NCI-H345 treated with DMSO at 0.1 percent for 48 hours (cell line): ENCODE data around the gene ZNF451.

Experiments used
- DNase-seq: peaks from one replicate; lab custom pipeline; 2025; ENCODE audit not compliant: unreplicated experiment; lab: John Stamatoyannopoulos, UW

The ZNF451 gene

GRCh38 chr6:57147955-57148858 is 58.2 kb downstream of the ZNF451 start:
- no peak for DNase-seq

GRCh38 chr6:57158658-57159057 is 68.7 kb downstream of the ZNF451 start:
- no peak for DNase-seq

GRCh38 chr6:57159127-57159526 is 69.1 kb downstream of the ZNF451 start:
- DNase-seq, result no peak

- no peak for DNase-seq
Measured at GRCh38 chr6:57162028-57162427, 72.0 kb downstream of the ZNF451 start.

- DNase-seq, result no peak
Measured at GRCh38 chr6:57162516-57162915, 72.5 kb downstream of the ZNF451 start.

GRCh38 chr6:57163956-57164355 is 74.0 kb downstream of the ZNF451 start:
- DNase-seq, result no peak

- no peak for DNase-seq
Measured at GRCh38 chr6:57165080-57165479, 75.1 kb downstream of the ZNF451 start.

- DNase-seq, result peak; percentile 52
Measured at GRCh38 chr6:57172136-57173055, 82.4 kb downstream of the ZNF451 start, which contains the start of gene BAG2. Gene BAG2 (plus strand): TSS chr6:57172326. CDS start chr6:57172698, 372 bp downstream.

GRCh38 chr6:57173056-57173885 is 83.3 kb downstream of the ZNF451 start:
- no peak for DNase-seq

- no peak for DNase-seq
Measured at GRCh38 chr6:57173886-57174510, 84.0 kb downstream of the ZNF451 start.

- no peak for DNase-seq
Measured at GRCh38 chr6:57174511-57174907, 84.5 kb downstream of the ZNF451 start.

- no peak for DNase-seq
Measured at GRCh38 chr6:57177545-57178265, 87.7 kb downstream of the ZNF451 start.

- no peak for DNase-seq
Measured at GRCh38 chr6:57180596-57180995, 90.6 kb downstream of the ZNF451 start.

- DNase-seq, result no peak
Measured at GRCh38 chr6:57182017-57182432, 92.0 kb downstream of the ZNF451 start.

- no peak for DNase-seq
Measured at GRCh38 chr6:57183336-57183735, 93.3 kb downstream of the ZNF451 start.

- no peak for DNase-seq
Measured at GRCh38 chr6:57190140-57190539, 100.2 kb downstream of the ZNF451 start.

GRCh38 chr6:57193177-57193576 is 103.2 kb downstream of the ZNF451 start:
- DNase-seq, result no peak

GRCh38 chr6:57195457-57195856 is 105.5 kb downstream of the ZNF451 start:
- no peak for DNase-seq

GRCh38 chr6:57198926-57199636 is 109.1 kb downstream of the ZNF451 start:
- DNase-seq, result no peak
